BJ (cell line): ENCODE results near the gene C4A. TPM values are rescaled to one million over a fixed set of nuclear protein-coding genes. Genes with fewer than 3 reads are reported as not detected.

Source experiments
- CTCF ChIA-PET: fragments of 350-600 bp; formaldehyde crosslinking; extraction: SDS; loops from one replicate; lab custom pipeline; 2021; ENCODE audit warnings: antibody characterized with exemption, inconsistent platforms; lab: Yijun Ruan, JAX
- POLR2A ChIA-PET: fragments of 300-600 bp; sonication (Branson Sonifier 250); formaldehyde crosslinking; extraction: SDS; loops from one replicate; lab custom pipeline; 2021; ENCODE audit warnings: antibody characterized with exemption; lab: Charles Lee
- DNase-seq: peaks from one replicate; pipeline ENCODE4 v3.0.0-alpha.2; 2011; ENCODE audit warnings: low read depth
- H3K27me3 ChIP-seq: 2 replicates; pipeline ENCODE4 v1.6.0; 2011; ENCODE audit warnings: low read length; ENCODE audit not compliant: control insufficient read depth, insufficient read depth
- H3K36me3 ChIP-seq: 2 replicates; pipeline ENCODE4 v1.5.1; 2011; ENCODE audit warnings: low read length; ENCODE audit not compliant: control insufficient read depth, insufficient read depth
- H3K4me3 ChIP-seq: 2 replicates; pipeline ENCODE4 v1.5.1; 2011; ENCODE audit warnings: low read depth, mild to moderate bottlenecking, control low read depth, low read length
- polyA plus RNA-seq: library from polyadenylated mRNA; depleted of rRNA; stranded (reverse); fragments of >200 nt; gene quantifications from 2 replicates; pipeline ENCODE4 v1.2.3, GENCODE V29; 2011
- TF ChIP-seq, protein P1 (sequence below): IDR thresholded peaks from 2 replicates; pipeline ENCODE4 v1.5.1; 2011; ENCODE audit warnings: low read depth, mild to moderate bottlenecking, control low read depth, inconsistent platforms, low read length, moderate library complexity; ENCODE audit not compliant: insufficient read depth

The C4A gene
- polyA plus RNA-seq, 1 experiment = 9.7 TPM

GRCh38 chr6:31943742-31944141, 38.1 kb upstream of the C4A start:
- ChIA-PET CTCF (interaction anchor here (2.4 kb wide), 1 partner anchor 8 kb away, joined by 12 read pairs; no protein-coding TSS in a partner anchor), POLR2A (no interaction called here)
- H3K4me3 ChIP-seq = no peak overlapping the region
- no peaks in the 10 kb centered on the region for H3K36me3 ChIP-seq
- TF ChIP-seq, protein P1, sequence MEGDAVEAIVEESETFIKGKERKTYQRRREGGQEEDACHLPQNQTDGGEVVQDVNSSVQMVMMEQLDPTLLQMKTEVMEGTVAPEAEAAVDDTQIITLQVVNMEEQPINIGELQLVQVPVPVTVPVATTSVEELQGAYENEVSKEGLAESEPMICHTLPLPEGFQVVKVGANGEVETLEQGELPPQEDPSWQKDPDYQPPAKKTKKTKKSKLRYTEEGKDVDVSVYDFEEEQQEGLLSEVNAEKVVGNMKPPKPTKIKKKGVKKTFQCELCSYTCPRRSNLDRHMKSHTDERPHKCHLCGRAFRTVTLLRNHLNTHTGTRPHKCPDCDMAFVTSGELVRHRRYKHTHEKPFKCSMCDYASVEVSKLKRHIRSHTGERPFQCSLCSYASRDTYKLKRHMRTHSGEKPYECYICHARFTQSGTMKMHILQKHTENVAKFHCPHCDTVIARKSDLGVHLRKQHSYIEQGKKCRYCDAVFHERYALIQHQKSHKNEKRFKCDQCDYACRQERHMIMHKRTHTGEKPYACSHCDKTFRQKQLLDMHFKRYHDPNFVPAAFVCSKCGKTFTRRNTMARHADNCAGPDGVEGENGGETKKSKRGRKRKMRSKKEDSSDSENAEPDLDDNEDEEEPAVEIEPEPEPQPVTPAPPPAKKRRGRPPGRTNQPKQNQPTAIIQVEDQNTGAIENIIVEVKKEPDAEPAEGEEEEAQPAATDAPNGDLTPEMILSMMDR = no peak
- peaks cover 1% of the 10 kb centered on the region for H3K27me3 ChIP-seq
- DNase-seq = no peak

DNA sequence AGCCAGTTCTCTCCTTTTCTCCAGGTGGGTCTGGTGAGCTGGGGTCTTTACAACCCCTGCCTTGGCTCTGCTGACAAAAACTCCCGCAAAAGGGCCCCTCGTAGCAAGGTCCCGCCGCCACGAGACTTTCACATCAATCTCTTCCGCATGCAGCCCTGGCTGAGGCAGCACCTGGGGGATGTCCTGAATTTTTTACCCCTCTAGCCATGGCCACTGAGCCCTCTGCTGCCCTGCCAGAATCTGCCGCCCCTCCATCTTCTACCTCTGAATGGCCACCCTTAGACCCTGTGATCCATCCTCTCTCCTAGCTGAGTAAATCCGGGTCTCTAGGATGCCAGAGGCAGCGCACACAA, 36.7 kb upstream of the C4A start:
- no peak for DNase-seq
- Histone ChIP-seq H3K36me3 (no peaks in the 10 kb centered on the region), H3K4me3 (no peak overlapping the region), H3K27me3 (peaks cover 1% of the 10 kb centered on the region)
- CTCF ChIA-PET = interaction anchor here (1.6 kb wide), 1 partner anchor 56 kb away, joined by 6 read pairs; no protein-coding TSS in a partner anchor
- POLR2A ChIA-PET = no interaction called here
- TF ChIP-seq, protein P1 = no peak

DNA sequence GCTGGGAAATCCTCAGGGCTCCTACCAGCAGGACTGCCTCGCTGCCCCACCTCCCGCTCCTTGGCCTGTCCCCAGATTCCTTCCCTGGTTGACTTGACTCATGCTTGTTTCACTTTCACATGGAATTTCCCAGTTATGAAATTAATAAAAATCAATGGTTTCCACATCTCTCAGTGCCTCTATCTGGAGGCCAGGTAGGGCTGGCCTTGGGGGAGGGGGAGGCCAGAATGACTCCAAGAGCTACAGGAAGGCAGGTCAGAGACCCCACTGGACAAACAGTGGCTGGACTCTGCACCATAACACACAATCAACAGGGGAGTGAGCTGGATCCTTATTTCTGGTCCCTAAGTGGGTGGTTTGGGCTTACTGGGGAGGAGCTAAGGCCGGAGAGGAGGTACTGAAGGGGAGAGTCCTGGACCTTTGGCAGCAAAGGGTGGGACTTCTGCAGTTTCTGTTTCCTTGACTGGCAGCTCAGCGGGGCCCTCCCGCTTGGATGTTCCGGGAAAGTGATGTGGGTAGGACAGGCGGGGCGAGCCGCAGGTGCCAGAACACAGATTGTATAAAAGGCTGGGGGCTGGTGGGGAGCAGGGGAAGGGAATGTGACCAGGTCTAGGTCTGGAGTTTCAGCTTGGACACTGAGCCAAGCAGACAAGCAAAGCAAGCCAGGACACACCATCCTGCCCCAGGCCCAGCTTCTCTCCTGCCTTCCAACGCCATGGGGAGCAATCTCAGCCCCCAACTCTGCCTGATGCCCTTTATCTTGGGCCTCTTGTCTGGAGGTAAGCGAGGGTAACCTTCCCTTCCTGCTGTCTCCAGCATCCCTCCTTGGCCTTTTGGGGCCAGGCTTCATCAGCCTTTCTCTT, 36.1 kb upstream of the C4A start, which contains the start of gene CFB:
Gene CFB (plus strand): TSS at position 589 of the 863 bp plus-strand sequence. CDS start 127 bp downstream, at position 716.
- POLR2A ChIA-PET = no interaction called here
- H3K4me3 ChIP-seq = no peak within 1 kb of the TSS
- H3K36me3 ChIP-seq = no peaks in the 10 kb centered on the region
- no peak for DNase-seq
- peaks cover 1% of the 10 kb centered on the region for H3K27me3 ChIP-seq
- CTCF ChIA-PET = interaction anchor here (1.6 kb wide), 1 partner anchor 57 kb away, joined by 6 read pairs; no protein-coding TSS in a partner anchor
- TF ChIP-seq, protein P1 = no peak

GRCh38 chr6:31946370-31946885, 35.4 kb upstream of the C4A start:
- Histone ChIP-seq H3K36me3 (peaks cover 3% of the 10 kb centered on the region), H3K27me3 (peaks cover 1% of the 10 kb centered on the region), H3K4me3 (no peak overlapping the region)
- TF ChIP-seq, protein P1 = no peak
- no peak for DNase-seq
- CTCF ChIA-PET = interaction anchor here (1.6 kb wide), 1 partner anchor 57 kb away, joined by 6 read pairs; no protein-coding TSS in a partner anchor
- POLR2A ChIA-PET = no interaction called here

DNA sequence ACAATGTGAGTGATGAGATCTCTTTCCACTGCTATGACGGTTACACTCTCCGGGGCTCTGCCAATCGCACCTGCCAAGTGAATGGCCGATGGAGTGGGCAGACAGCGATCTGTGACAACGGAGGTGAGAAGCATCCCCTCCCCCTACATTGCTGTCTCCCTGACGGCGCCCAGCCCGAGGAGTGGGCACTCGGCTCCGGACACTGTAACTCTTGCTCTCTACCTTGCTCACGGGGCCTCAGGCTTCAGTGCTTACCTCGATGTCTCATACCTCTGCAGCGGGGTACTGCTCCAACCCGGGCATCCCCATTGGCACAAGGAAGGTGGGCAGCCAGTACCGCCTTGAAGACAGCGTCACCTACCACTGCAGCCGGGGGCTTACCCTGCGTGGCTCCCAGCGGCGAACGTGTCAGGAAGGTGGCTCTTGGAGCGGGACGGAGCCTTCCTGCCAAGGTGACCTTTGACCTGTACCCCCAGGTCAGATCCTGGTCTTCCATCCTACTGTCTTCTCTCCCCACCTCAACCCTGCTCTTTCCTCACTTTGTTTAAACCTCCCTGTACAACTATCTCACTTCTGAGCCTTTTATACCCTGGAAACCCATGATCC, 34.7 kb upstream of the C4A start:
- no peak for DNase-seq
- TF ChIP-seq, protein P1 = no peak
- Histone ChIP-seq H3K36me3 (peaks cover 8% of the 10 kb centered on the region), H3K27me3 (peaks cover 1% of the 10 kb centered on the region), H3K4me3 (no peak overlapping the region)
- ChIA-PET POLR2A (no interaction called here), CTCF (no interaction called here)
